ENCODE results near the gene NAT8. TPM values are rescaled to one million over a fixed set of nuclear protein-coding genes. Genes with fewer than 3 reads are reported as not detected.

The NAT8 gene
- total and polyA plus RNA-seq, 2 of the 8 experiments (the other 6 are each of a cell fraction or from before 2014, with no cell fraction given) = not detected

DNA sequence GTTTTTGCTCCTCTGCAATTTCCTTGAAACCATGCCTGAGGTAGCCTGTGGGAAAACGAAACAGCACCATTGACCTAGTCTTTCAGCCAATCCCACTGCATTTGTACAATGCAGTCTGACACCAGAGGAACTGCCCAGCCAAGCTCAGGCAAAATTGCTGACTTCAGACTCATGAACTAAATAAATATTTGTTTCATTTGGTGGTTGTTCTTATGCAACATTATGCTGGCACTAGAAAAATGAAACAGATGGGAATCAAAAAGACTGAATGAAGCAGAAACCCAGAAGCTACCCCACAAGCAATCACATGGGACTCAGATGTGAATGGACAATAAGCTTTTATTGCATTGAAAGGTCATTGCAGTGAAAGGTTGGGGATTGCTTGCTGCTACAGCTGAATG is 1.7 kb downstream of the NAT8 start (continued):
- TF ChIP-seq ASH2L (IDR thresholded peaks at IDR 0.05; ENCODE audit: low read length) (no peak), BACH1 (IDR thresholded peaks at IDR 0.05; ENCODE audit: low read length) (no peak), CBX5 (IDR thresholded peaks at IDR 0.05; ENCODE audit: low read depth, low read length) (no peak), TAF7 (optimal IDR thresholded peaks at IDR 0.05; ENCODE audit: borderline replicate concordance, low read depth, low read length) (no peak), PHF8 (conservative IDR thresholded peaks at IDR 0.05; ENCODE audit: low read depth, low read length) (no peak)
- TF ChIP-seq, protein P1, sequence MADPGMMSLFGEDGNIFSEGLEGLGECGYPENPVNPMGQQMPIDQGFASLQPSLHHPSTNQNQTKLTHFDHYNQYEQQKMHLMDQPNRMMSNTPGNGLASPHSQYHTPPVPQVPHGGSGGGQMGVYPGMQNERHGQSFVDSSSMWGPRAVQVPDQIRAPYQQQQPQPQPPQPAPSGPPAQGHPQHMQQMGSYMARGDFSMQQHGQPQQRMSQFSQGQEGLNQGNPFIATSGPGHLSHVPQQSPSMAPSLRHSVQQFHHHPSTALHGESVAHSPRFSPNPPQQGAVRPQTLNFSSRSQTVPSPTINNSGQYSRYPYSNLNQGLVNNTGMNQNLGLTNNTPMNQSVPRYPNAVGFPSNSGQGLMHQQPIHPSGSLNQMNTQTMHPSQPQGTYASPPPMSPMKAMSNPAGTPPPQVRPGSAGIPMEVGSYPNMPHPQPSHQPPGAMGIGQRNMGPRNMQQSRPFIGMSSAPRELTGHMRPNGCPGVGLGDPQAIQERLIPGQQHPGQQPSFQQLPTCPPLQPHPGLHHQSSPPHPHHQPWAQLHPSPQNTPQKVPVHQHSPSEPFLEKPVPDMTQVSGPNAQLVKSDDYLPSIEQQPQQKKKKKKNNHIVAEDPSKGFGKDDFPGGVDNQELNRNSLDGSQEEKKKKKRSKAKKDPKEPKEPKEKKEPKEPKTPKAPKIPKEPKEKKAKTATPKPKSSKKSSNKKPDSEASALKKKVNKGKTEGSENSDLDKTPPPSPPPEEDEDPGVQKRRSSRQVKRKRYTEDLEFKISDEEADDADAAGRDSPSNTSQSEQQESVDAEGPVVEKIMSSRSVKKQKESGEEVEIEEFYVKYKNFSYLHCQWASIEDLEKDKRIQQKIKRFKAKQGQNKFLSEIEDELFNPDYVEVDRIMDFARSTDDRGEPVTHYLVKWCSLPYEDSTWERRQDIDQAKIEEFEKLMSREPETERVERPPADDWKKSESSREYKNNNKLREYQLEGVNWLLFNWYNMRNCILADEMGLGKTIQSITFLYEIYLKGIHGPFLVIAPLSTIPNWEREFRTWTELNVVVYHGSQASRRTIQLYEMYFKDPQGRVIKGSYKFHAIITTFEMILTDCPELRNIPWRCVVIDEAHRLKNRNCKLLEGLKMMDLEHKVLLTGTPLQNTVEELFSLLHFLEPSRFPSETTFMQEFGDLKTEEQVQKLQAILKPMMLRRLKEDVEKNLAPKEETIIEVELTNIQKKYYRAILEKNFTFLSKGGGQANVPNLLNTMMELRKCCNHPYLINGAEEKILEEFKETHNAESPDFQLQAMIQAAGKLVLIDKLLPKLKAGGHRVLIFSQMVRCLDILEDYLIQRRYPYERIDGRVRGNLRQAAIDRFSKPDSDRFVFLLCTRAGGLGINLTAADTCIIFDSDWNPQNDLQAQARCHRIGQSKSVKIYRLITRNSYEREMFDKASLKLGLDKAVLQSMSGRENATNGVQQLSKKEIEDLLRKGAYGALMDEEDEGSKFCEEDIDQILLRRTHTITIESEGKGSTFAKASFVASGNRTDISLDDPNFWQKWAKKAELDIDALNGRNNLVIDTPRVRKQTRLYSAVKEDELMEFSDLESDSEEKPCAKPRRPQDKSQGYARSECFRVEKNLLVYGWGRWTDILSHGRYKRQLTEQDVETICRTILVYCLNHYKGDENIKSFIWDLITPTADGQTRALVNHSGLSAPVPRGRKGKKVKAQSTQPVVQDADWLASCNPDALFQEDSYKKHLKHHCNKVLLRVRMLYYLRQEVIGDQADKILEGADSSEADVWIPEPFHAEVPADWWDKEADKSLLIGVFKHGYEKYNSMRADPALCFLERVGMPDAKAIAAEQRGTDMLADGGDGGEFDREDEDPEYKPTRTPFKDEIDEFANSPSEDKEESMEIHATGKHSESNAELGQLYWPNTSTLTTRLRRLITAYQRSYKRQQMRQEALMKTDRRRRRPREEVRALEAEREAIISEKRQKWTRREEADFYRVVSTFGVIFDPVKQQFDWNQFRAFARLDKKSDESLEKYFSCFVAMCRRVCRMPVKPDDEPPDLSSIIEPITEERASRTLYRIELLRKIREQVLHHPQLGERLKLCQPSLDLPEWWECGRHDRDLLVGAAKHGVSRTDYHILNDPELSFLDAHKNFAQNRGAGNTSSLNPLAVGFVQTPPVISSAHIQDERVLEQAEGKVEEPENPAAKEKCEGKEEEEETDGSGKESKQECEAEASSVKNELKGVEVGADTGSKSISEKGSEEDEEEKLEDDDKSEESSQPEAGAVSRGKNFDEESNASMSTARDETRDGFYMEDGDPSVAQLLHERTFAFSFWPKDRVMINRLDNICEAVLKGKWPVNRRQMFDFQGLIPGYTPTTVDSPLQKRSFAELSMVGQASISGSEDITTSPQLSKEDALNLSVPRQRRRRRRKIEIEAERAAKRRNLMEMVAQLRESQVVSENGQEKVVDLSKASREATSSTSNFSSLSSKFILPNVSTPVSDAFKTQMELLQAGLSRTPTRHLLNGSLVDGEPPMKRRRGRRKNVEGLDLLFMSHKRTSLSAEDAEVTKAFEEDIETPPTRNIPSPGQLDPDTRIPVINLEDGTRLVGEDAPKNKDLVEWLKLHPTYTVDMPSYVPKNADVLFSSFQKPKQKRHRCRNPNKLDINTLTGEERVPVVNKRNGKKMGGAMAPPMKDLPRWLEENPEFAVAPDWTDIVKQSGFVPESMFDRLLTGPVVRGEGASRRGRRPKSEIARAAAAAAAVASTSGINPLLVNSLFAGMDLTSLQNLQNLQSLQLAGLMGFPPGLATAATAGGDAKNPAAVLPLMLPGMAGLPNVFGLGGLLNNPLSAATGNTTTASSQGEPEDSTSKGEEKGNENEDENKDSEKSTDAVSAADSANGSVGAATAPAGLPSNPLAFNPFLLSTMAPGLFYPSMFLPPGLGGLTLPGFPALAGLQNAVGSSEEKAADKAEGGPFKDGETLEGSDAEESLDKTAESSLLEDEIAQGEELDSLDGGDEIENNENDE (IDR thresholded peaks at IDR 0.05; ENCODE audit: insufficient replicate concordance, low read length) = no peak
